ENCODE data around the gene MDFI. TPM values are rescaled to one million over a fixed set of nuclear protein-coding genes. Genes with fewer than 3 reads are reported as not detected.
A peak's percentile ranks its signal among the peaks of the same experiment; 100 is the strongest.

The MDFI gene
- total RNA-seq, 1 donor from 2014 or later, result 33.7 TPM

GRCh38 chr6:41634657-41635056 lies 3.6 kb upstream of the MDFI start:
- DNase-seq, result peak; percentile 22

- DNase-seq, result no peak
Observed at GRCh38 chr6:41635365-41635764, 2.9 kb upstream of the MDFI start.

- DNase-seq, result no peak
Observed at GRCh38 chr6:41636833-41637193, 1.5 kb upstream of the MDFI start.

- DNase-seq, result no peak
Observed at GRCh38 chr6:41637194-41638001, 870 bp upstream of the MDFI start.

- DNase-seq, result peak; percentile 78
Observed at GRCh38 chr6:41638935-41639808, 904 bp downstream of the MDFI start.

GRCh38 chr6:41639809-41640371 lies 1.6 kb downstream of the MDFI start:
- peak; percentile 85 for DNase-seq

- no peak for DNase-seq
Observed at GRCh38 chr6:41640426-41640825, 2.2 kb downstream of the MDFI start.

GRCh38 chr6:41641352-41641925 lies 3.2 kb downstream of the MDFI start:
- no peak for DNase-seq

- no peak for DNase-seq
Observed at GRCh38 chr6:41642090-41642959, 4.1 kb downstream of the MDFI start.

- DNase-seq, result no peak
Observed at GRCh38 chr6:41642960-41643898, 5.0 kb downstream of the MDFI start.

GRCh38 chr6:41643899-41644269 lies 5.6 kb downstream of the MDFI start:
- no peak for DNase-seq

- no peak for DNase-seq
Observed at GRCh38 chr6:41644297-41644879, 6.1 kb downstream of the MDFI start.

- no peak for DNase-seq
Observed at GRCh38 chr6:41645007-41645618, 6.8 kb downstream of the MDFI start.

GRCh38 chr6:41646026-41646795 lies 7.9 kb downstream of the MDFI start:
- DNase-seq, result no peak

- no peak for DNase-seq
Observed at GRCh38 chr6:41647061-41647511, 8.8 kb downstream of the MDFI start.

- no peak for DNase-seq
Observed at GRCh38 chr6:41648070-41648585, 9.9 kb downstream of the MDFI start.

- DNase-seq, result no peak
Observed at GRCh38 chr6:41648921-41649320, 10.7 kb downstream of the MDFI start.

GRCh38 chr6:41649596-41649995 lies 11.3 kb downstream of the MDFI start:
- DNase-seq, result no peak

- DNase-seq, result no peak
Observed at GRCh38 chr6:41650120-41650519, 11.9 kb downstream of the MDFI start.
